ENCODE results near the gene FAM53A. TPM values are rescaled to one million over a fixed set of nuclear protein-coding genes. Genes with fewer than 3 reads are reported as not detected.

Gene FAM53A
- total and polyA plus RNA-seq, 8 donors, result 0.73 to 2.8 (median 1.8) TPM; not detected in 4

GRCh38 chr4:1627417-1628313, 56.4 kb downstream of the FAM53A start:
- no peak for DNase-seq
- H3K4me3 ChIP-seq, result no peak overlapping the region
- no peaks in the 10 kb centered on the region for H3K27me3 ChIP-seq
- no peak for TF ChIP-seq CTCF (IDR thresholded peaks at IDR 0.05)
- TF ChIP-seq POLR2A (IDR thresholded peaks at IDR 0.05), result no peak
- no peak for TF ChIP-seq EP300 (IDR thresholded peaks at IDR 0.05)
- TF ChIP-seq POLR2AphosphoS5 (IDR thresholded peaks at IDR 0.05), result no peak
- intact Hi-C loops (cut with DNase I; ENCODE audit: low total_unique reads), result no loop called here
- 79 to 100% (median 83%) methylated on average over 2 to 16 of the region's 16 CpGs for WGBS, 5 donors
- H3K9me3 ChIP-seq, result no peaks in the 10 kb centered on the region
- peaks cover 0 to 6% (median 0%) of the 10 kb centered on the region in 4 donors for H3K4me1 ChIP-seq
- no peaks in the 10 kb centered on the region for H3K36me3 ChIP-seq
- H3K27ac ChIP-seq, result no peak overlapping the region

GRCh38 chr4:1626941-1627340, 57.2 kb downstream of the FAM53A start:
- intact Hi-C loops (cut with DNase I; ENCODE audit: low total_unique reads), result no loop called here
- no peak for DNase-seq
- WGBS, 5 donors, result 80 to 85% (median 85%) methylated on average over 1 to 9 of the region's 9 CpGs

GRCh38 chr4:1626151-1626550, 58.0 kb downstream of the FAM53A start:
- TF ChIP-seq POLR2A (IDR thresholded peaks at IDR 0.05), result no peak
- DNase-seq, result no peak
- 77 to 94% (median 90%) methylated on average over 9 to 16 of the region's 16 CpGs for WGBS, 5 donors
- H3K27ac ChIP-seq, result no peak overlapping the region
- no peaks in the 10 kb centered on the region for H3K27me3 ChIP-seq
- H3K4me1 ChIP-seq, result peaks cover 0 to 6% (median 0%) of the 10 kb centered on the region in 4 donors
- H3K4me3 ChIP-seq, result no peak overlapping the region
- intact Hi-C loops (cut with DNase I; ENCODE audit: low total_unique reads), result no loop called here
- H3K36me3 ChIP-seq, result no peaks in the 10 kb centered on the region
- no peaks in the 10 kb centered on the region for H3K9me3 ChIP-seq

More at GRCh38 chr4:1626941-1627340, 57.2 kb downstream of the FAM53A start:
- Histone ChIP-seq H3K4me1 (peaks cover 0 to 6% (median 0%) of the 10 kb centered on the region in 4 donors), H3K4me3 (no peak overlapping the region), H3K27me3 (no peaks in the 10 kb centered on the region), H3K9me3 (no peaks in the 10 kb centered on the region), H3K36me3 (no peaks in the 10 kb centered on the region), H3K27ac (no peak overlapping the region)
- no peak for TF ChIP-seq CTCF (IDR thresholded peaks at IDR 0.05)
- no peak for TF ChIP-seq POLR2AphosphoS5 (IDR thresholded peaks at IDR 0.05)
- TF ChIP-seq EP300 (IDR thresholded peaks at IDR 0.05), result no peak
- TF ChIP-seq POLR2A (IDR thresholded peaks at IDR 0.05), result no peak

GRCh38 chr4:1625600-1626138, 58.4 kb downstream of the FAM53A start:
- Histone ChIP-seq H3K36me3 (no peaks in the 10 kb centered on the region), H3K9me3 (no peaks in the 10 kb centered on the region), H3K4me1 (peaks cover 0 to 6% (median 0%) of the 10 kb centered on the region in 4 donors), H3K4me3 (no peak overlapping the region), H3K27me3 (no peaks in the 10 kb centered on the region), H3K27ac (no peak overlapping the region)
- TF ChIP-seq POLR2AphosphoS5 (IDR thresholded peaks at IDR 0.05) (no peak), POLR2A (IDR thresholded peaks at IDR 0.05) (no peak), EP300 (IDR thresholded peaks at IDR 0.05) (no peak), CTCF (IDR thresholded peaks at IDR 0.05) (no peak)
- WGBS, 5 donors, result 92 to 96% (median 93%) methylated on average over 14 to 23 of the region's 23 CpGs
- DNase-seq, result no peak
- intact Hi-C loops (cut with DNase I; ENCODE audit: low total_unique reads), result no loop called here
